Measurements from ENCODE around the gene RAB24. TPM values are rescaled to one million over a fixed set of nuclear protein-coding genes. Genes with fewer than 3 reads are reported as not detected.

RAB24 gene
- total RNA-seq, 2 donors from 2014 or later, result 23.8 to 35.2 TPM

- TF ChIP-seq CTCF (IDR thresholded peaks at IDR 0.05), result no peak
- H3K27me3 ChIP-seq (replicated peaks; ENCODE audit: insufficient read depth), result no peaks in the 10 kb centered on the region
- no peaks in the 10 kb centered on the region for H3K4me1 ChIP-seq (ENCODE audit: control insufficient read depth in 1 of 2, low read depth in 2 of 2)
- H3K27ac ChIP-seq, result no peak overlapping the region
- peaks cover 48% of the 10 kb centered on the region for H3K36me3 ChIP-seq
- no peak for DNase-seq (ENCODE audit: low spot score)
- H3K4me3 ChIP-seq, result no peak overlapping the region
- no peak for ATAC-seq (ENCODE audit: insufficient number of reproducible peaks, low FRiP score, low read depth)
- no peaks in the 10 kb centered on the region for H3K9me3 ChIP-seq
These were observed 47.2 kb downstream of the RAB24 start for GRCh38 chr5:177256296-177256695.

- no peak for DNase-seq (ENCODE audit: low spot score)
- ATAC-seq (ENCODE audit: insufficient number of reproducible peaks, low FRiP score, low read depth), result no peak
These were observed 50.3 kb downstream of the RAB24 start for GRCh38 chr5:177253252-177253651.

More at GRCh38 chr5:177253252-177253651, 50.3 kb downstream of the RAB24 start:
- Histone ChIP-seq H3K9me3 (no peaks in the 10 kb centered on the region), H3K4me1 (ENCODE audit: control insufficient read depth in 1 of 2, low read depth in 2 of 2) (no peaks in the 10 kb centered on the region), H3K27me3 (replicated peaks; ENCODE audit: insufficient read depth) (no peaks in the 10 kb centered on the region), H3K27ac (no peak overlapping the region), H3K4me3 (no peak overlapping the region), H3K36me3 (peaks cover 34% of the 10 kb centered on the region)
- no peak for TF ChIP-seq CTCF (IDR thresholded peaks at IDR 0.05)

Other genes with a start within 250 kb of the RAB24 start
- gene FGFR4, start 216.8 kb downstream of the RAB24 start, total RNA-seq, result 1 to 10 TPM; 1.6 to 2.8 TPM
- gene NSD1, start 169.9 kb downstream of the RAB24 start, total RNA-seq, result 10 to 100 TPM; 26.1 to 70.5 TPM
- gene PRELID1, start 80 bp upstream of the RAB24 start, total RNA-seq, result 10 to 100 TPM; 42.2 to 54.0 TPM
- gene MXD3, start 8.2 kb upstream of the RAB24 start, total RNA-seq, result 10 to 100 TPM; 11.9 to 17.6 TPM
- 100 to 1,000 TPM; 159 to 167 TPM for gene LMAN2, start 47.9 kb upstream of the RAB24 start, total RNA-seq
- gene RGS14, start 54.2 kb upstream of the RAB24 start, total RNA-seq, result 10 to 100 TPM in 1 of 2 donors, 1 to 10 TPM in 1; 4.9 to 12.6 TPM
- gene SLC34A1, start 80.7 kb upstream of the RAB24 start, total RNA-seq, result not detected
- gene PFN3, start 96.9 kb upstream of the RAB24 start, total RNA-seq, result not detected
- gene F12, start 105.8 kb upstream of the RAB24 start, total RNA-seq, result not detected
- 10 to 100 TPM; 27.3 to 33.3 TPM for gene GRK6, start 123.0 kb upstream of the RAB24 start, total RNA-seq
- gene PRR7, start 143.1 kb upstream of the RAB24 start, total RNA-seq, result 10 to 100 TPM in 1 of 2 donors, 1 to 10 TPM in 1; 4.1 to 11.0 TPM
- 100 to 1,000 TPM in 1 of 2 donors, 10 to 100 TPM in 1; 91.2 to 132 TPM for gene DBN1, start 169.9 kb upstream of the RAB24 start, total RNA-seq
- 100 to 1,000 TPM; 626 to 891 TPM for gene PDLIM7, start 193.9 kb upstream of the RAB24 start, total RNA-seq
- 10 to 100 TPM; 20.5 to 35.6 TPM for gene DOK3, start 206.1 kb upstream of the RAB24 start, total RNA-seq
- gene DDX41, start 213.2 kb upstream of the RAB24 start, total RNA-seq, result 100 to 1,000 TPM in 1 of 2 donors, 10 to 100 TPM in 1; 53.7 to 138 TPM